ENCODE results near the gene AHRR.
"Not testable (repeated sequence)": the region's sequence is repeated elsewhere in the genome, so short reads cannot be mapped to it uniquely, and the experiment has no call there.

- not testable (repeated sequence) for TF ChIP-seq CTCF (IDR thresholded peaks at IDR 0.05); POLR2AphosphoS5 (IDR thresholded peaks at IDR 0.05; ENCODE audit: insufficient read depth in 1 of 2, low read depth in 1 of 2); POLR2A (IDR thresholded peaks at IDR 0.05)
Measured at GRCh38 chr5:309831-310230, 11.7 kb upstream of the AHRR start.
